HG03558 (cell line): ENCODE data around the gene PBOV1.
"Not testable (repeated sequence)": the region's sequence is repeated elsewhere in the genome, so short reads cannot be mapped to it uniquely, and the experiment has no call there.

Source experiments
- ATAC-seq: cut with Tn5 transposase; IDR thresholded peaks from one replicate; pipeline ENCODE4 v1.9.1; 2021; ENCODE audit warnings: moderate number of reproducible peaks; ENCODE audit not compliant: unreplicated experiment; ENCODE audit errors: extremely low read depth

The PBOV1 gene

GRCh38 chr6:138239774-138240173 lies 21.5 kb upstream of the PBOV1 start:
- no peak for ATAC-seq

- ATAC-seq: no peak
These were observed 20.1 kb upstream of the PBOV1 start for GRCh38 chr6:138238368-138238767.

GRCh38 chr6:138237463-138237862 lies 19.2 kb upstream of the PBOV1 start:
- ATAC-seq: no peak

GRCh38 chr6:138235693-138236092 lies 17.4 kb upstream of the PBOV1 start:
- ATAC-seq: no peak

- ATAC-seq: no peak
These were observed 16.9 kb upstream of the PBOV1 start for GRCh38 chr6:138235205-138235604.

- no peak for ATAC-seq
These were observed 16.1 kb upstream of the PBOV1 start for GRCh38 chr6:138234363-138234762.

GRCh38 chr6:138231381-138231886 lies 13.1 kb upstream of the PBOV1 start:
- no peak for ATAC-seq

GRCh38 chr6:138230759-138231380 lies 12.6 kb upstream of the PBOV1 start:
- no peak for ATAC-seq

GRCh38 chr6:138230221-138230620 lies 11.9 kb upstream of the PBOV1 start:
- ATAC-seq: no peak

GRCh38 chr6:138229663-138230179 lies 11.4 kb upstream of the PBOV1 start:
- ATAC-seq: no peak

GRCh38 chr6:138229072-138229471 lies 10.8 kb upstream of the PBOV1 start:
- ATAC-seq: no peak

- ATAC-seq: no peak
These were observed 9.1 kb upstream of the PBOV1 start for GRCh38 chr6:138227316-138227781.

- ATAC-seq: no peak
These were observed 8.5 kb upstream of the PBOV1 start for GRCh38 chr6:138226700-138227315.

- ATAC-seq: no peak
These were observed 7.7 kb upstream of the PBOV1 start for GRCh38 chr6:138225953-138226352.

GRCh38 chr6:138222901-138223546 lies 4.7 kb upstream of the PBOV1 start:
- ATAC-seq: no peak

GRCh38 chr6:138219901-138220300 lies 1.6 kb upstream of the PBOV1 start:
- no peak for ATAC-seq

- ATAC-seq: no peak
These were observed 1.1 kb upstream of the PBOV1 start for GRCh38 chr6:138219398-138219797.

GRCh38 chr6:138215093-138215782 lies 3.1 kb downstream of the PBOV1 start:
- ATAC-seq: no peak

- ATAC-seq: not testable (repeated sequence)
These were observed 5.8 kb downstream of the PBOV1 start for GRCh38 chr6:138212530-138212929.

GRCh38 chr6:138211601-138212000 lies 6.7 kb downstream of the PBOV1 start:
- no peak for ATAC-seq
